ENCODE data around the gene GRK1.

Gene GRK1

GRCh38 chr13:113660066-113660465 lies 7.0 kb upstream of the GRK1 start:
- FAIRE-seq = no peak

GRCh38 chr13:113661509-113661908 lies 5.5 kb upstream of the GRK1 start:
- DNase-seq (ENCODE audit: insufficient read length, low spot score) = no peak
- no peak for FAIRE-seq

More at GRCh38 chr13:113660066-113660465, 7.0 kb upstream of the GRK1 start:
- DNase-seq (ENCODE audit: insufficient read length, low spot score) = no peak

- DNase-seq (ENCODE audit: insufficient read length, low spot score) = no peak
- FAIRE-seq = no peak
Measured at GRCh38 chr13:113663934-113664333, 3.1 kb upstream of the GRK1 start.

GRCh38 chr13:113664751-113665596 lies 2.0 kb upstream of the GRK1 start:
- DNase-seq (ENCODE audit: insufficient read length, low spot score) (no peak), FAIRE-seq (no peak)

- FAIRE-seq = no peak
Measured at GRCh38 chr13:113665597-113666328, 1.3 kb upstream of the GRK1 start.

GRCh38 chr13:113666329-113666670 lies 719 bp upstream of the GRK1 start:
- FAIRE-seq = no peak
- no peak for DNase-seq (ENCODE audit: insufficient read length, low spot score)

More at GRCh38 chr13:113665597-113666328, 1.3 kb upstream of the GRK1 start:
- no peak for DNase-seq (ENCODE audit: insufficient read length, low spot score)

GRCh38 chr13:113667771-113668490 lies 912 bp downstream of the GRK1 start:
- FAIRE-seq (no peak), DNase-seq (ENCODE audit: insufficient read length, low spot score) (no peak)

- no peak for DNase-seq (ENCODE audit: insufficient read length, low spot score)
- no peak for FAIRE-seq
Measured at GRCh38 chr13:113668491-113668971, 1.5 kb downstream of the GRK1 start.

GRCh38 chr13:113669231-113669754 lies 2.3 kb downstream of the GRK1 start:
- FAIRE-seq (no peak), DNase-seq (ENCODE audit: insufficient read length, low spot score) (no peak)

GRCh38 chr13:113669755-113670341 lies 2.8 kb downstream of the GRK1 start:
- no peak for DNase-seq (ENCODE audit: insufficient read length, low spot score)

GRCh38 chr13:113670541-113670940 lies 3.5 kb downstream of the GRK1 start:
- no peak for DNase-seq (ENCODE audit: insufficient read length, low spot score)
- no peak for FAIRE-seq

More at GRCh38 chr13:113669755-113670341, 2.8 kb downstream of the GRK1 start:
- FAIRE-seq = no peak

GRCh38 chr13:113671066-113672001 lies 4.3 kb downstream of the GRK1 start:
- DNase-seq (ENCODE audit: insufficient read length, low spot score) (no peak), FAIRE-seq (no peak)

GRCh38 chr13:113672002-113672651 lies 5.1 kb downstream of the GRK1 start:
- DNase-seq (ENCODE audit: insufficient read length, low spot score) (no peak), FAIRE-seq (no peak)

GRCh38 chr13:113722921-113723320 lies 55.9 kb downstream of the GRK1 start:
- DNase-seq (ENCODE audit: insufficient read length, low spot score) = no peak
- FAIRE-seq = no peak

- DNase-seq (ENCODE audit: insufficient read length, low spot score) (no peak), FAIRE-seq (no peak)
Measured at GRCh38 chr13:113723410-113724015, 56.5 kb downstream of the GRK1 start.

GRCh38 chr13:113724016-113724758 lies 57.2 kb downstream of the GRK1 start:
- no peak for FAIRE-seq
- DNase-seq (ENCODE audit: insufficient read length, low spot score) = no peak

GRCh38 chr13:113724780-113725315 lies 57.8 kb downstream of the GRK1 start:
- DNase-seq (ENCODE audit: insufficient read length, low spot score) = peak; percentile 81
- FAIRE-seq = peak; percentile 72

All from GM19239 (cell line).